ENCODE data around the gene DUT.

GRCh38 chr15:48281674-48282073 lies 49.6 kb upstream of the DUT start:
- TF ChIP-seq CTCF (IDR thresholded peaks at IDR 0.05; ENCODE audit: poor library complexity) (no peak), EZH2phosphoT487 (IDR thresholded peaks at IDR 0.05; ENCODE audit: low read depth, severe bottlenecking, unreplicated experiment) (no peak)
